IMR-90 (cell line): Measurements from ENCODE around the gene RELCH. TPM values are rescaled to one million over a fixed set of nuclear protein-coding genes. Genes with fewer than 3 reads are reported as not detected.

ENCODE experiments used
- ATAC-seq: fragments of 200-7000 bp; cut with Tn5 transposase; 2 replicates; pipeline ENCODE4 v1.9.1; 2020; ENCODE audit warnings: low read depth, mild to moderate bottlenecking, moderate library complexity
- BruUV-seq: library from RNA; stranded (reverse); fragments of 400-500 nt; replicated peaks from 2 replicates; lab custom pipeline; 2021; lab: Mats Ljungman, UMichigan
- CTCF ChIA-PET: fragments of 300-600 bp; formaldehyde crosslinking; extraction: SDS; loops from one replicate; lab custom pipeline; 2021; ENCODE audit warnings: antibody characterized with exemption; lab: Yijun Ruan, JAX
- POLR2A ChIA-PET: fragments of 300-600 bp; sonication (Branson Sonifier 250); formaldehyde crosslinking; loops from one replicate; lab custom pipeline; 2022; ENCODE audit warnings: antibody characterized with exemption; ENCODE audit not compliant: unreplicated experiment; lab: Charles Lee
- DNase-seq: peaks from one replicate; pipeline ENCODE4 v3.0.0; 2013
- H2AFZ ChIP-seq: replicated peaks from 2 replicates; pipeline ENCODE3; 2013; ENCODE audit warnings: low read length, mild to moderate bottlenecking; ENCODE audit not compliant: poor library complexity
- H2AK5ac ChIP-seq: 2 replicates; pipeline ENCODE4 v1.6.1; 2013; ENCODE audit warnings: low read depth, low read length, inconsistent platforms
- H2AK9ac ChIP-seq: replicated peaks from 2 replicates; pipeline ENCODE3; 2013; ENCODE audit warnings: mild to moderate bottlenecking, low read depth, low read length, moderate library complexity; ENCODE audit not compliant: poor library complexity
- H2BK120ac ChIP-seq: 2 replicates; pipeline ENCODE4 v1.6.1; 2013; ENCODE audit warnings: low read depth, low read length, inconsistent platforms
- H2BK15ac ChIP-seq: 3 replicates; pipeline ENCODE4 v1.6.1; 2013; ENCODE audit warnings: low read depth, low read length, inconsistent platforms
- H2BK20ac ChIP-seq: 2 replicates; pipeline ENCODE4 v1.6.1; 2013; ENCODE audit warnings: low read depth, mild to moderate bottlenecking, inconsistent platforms, low read length, moderate library complexity
- H2BK5ac ChIP-seq: 2 replicates; pipeline ENCODE4 v1.6.1; 2013; ENCODE audit warnings: mild to moderate bottlenecking, low read depth, low read length, inconsistent platforms; ENCODE audit not compliant: poor library complexity, severe bottlenecking
- H3K14ac ChIP-seq: replicated peaks from 2 replicates; pipeline ENCODE4 v1.6.1; 2013; ENCODE audit warnings: low read depth, low read length, inconsistent platforms
- H3K18ac ChIP-seq: 2 replicates; pipeline ENCODE4 v1.6.1; 2013; ENCODE audit warnings: low read depth, low read length, control low read depth
- H3K23ac ChIP-seq: 2 replicates; pipeline ENCODE4 v1.6.1; 2013; ENCODE audit warnings: low read depth, low read length, inconsistent platforms
- H3K27ac ChIP-seq: 2 replicates; pipeline ENCODE4 v1.5.1; 2013; ENCODE audit warnings: mild to moderate bottlenecking, control low read depth, low read length; ENCODE audit not compliant: insufficient read depth
- H3K27me3 ChIP-seq: 2 replicates; pipeline ENCODE4 v1.6.1; 2013; ENCODE audit warnings: low read length; ENCODE audit not compliant: control insufficient read depth, insufficient read depth
- H3K36me3 ChIP-seq: 2 replicates; pipeline ENCODE4 v1.6.1; 2013; ENCODE audit warnings: low read length, mixed read lengths; ENCODE audit not compliant: control insufficient read depth, insufficient read depth
- H3K4ac ChIP-seq: 2 replicates; pipeline ENCODE4 v1.6.1; 2013; ENCODE audit warnings: low read depth, low read length, inconsistent platforms
- H3K4me1 ChIP-seq: 2 replicates; pipeline ENCODE4 v1.6.1; 2013; ENCODE audit warnings: low read length, mixed read lengths; ENCODE audit not compliant: control insufficient read depth, insufficient read depth
- H3K4me2 ChIP-seq: 2 replicates; pipeline ENCODE4 v1.6.1; 2013; ENCODE audit warnings: low read depth, mild to moderate bottlenecking, control low read depth, low read length, moderate library complexity
- H3K4me3 ChIP-seq: 2 replicates; pipeline ENCODE4 v1.5.1; 2013; ENCODE audit warnings: low read depth, mild to moderate bottlenecking, control low read depth, low read length, moderate library complexity; ENCODE audit not compliant: insufficient read depth
- H3K56ac ChIP-seq: 2 replicates; pipeline ENCODE4 v1.6.1; 2013; ENCODE audit warnings: low read length, inconsistent platforms; ENCODE audit not compliant: insufficient read depth; ENCODE audit errors: extremely low read depth
- H3K79me1 ChIP-seq, 2 experiments: 2 replicates each; pipeline ENCODE4 v1.6.1; 2013; ENCODE audit warnings: low read length in 2 of 2, inconsistent platforms in 1 of 2, low read depth in 1 of 2
- H3K9ac ChIP-seq: 2 replicates; pipeline ENCODE4 v1.6.1; 2013; ENCODE audit warnings: low read depth, low read length, control low read depth
- H3K9me1 ChIP-seq: 2 replicates; pipeline ENCODE4 v1.6.1; 2013; ENCODE audit warnings: low read length, inconsistent platforms; ENCODE audit not compliant: insufficient read depth
- H3K9me3 ChIP-seq: 2 replicates; pipeline ENCODE4 v1.6.1; 2013; ENCODE audit warnings: low read length; ENCODE audit not compliant: control insufficient read depth, insufficient read depth
- H4K20me1 ChIP-seq: 2 replicates; pipeline ENCODE4 v1.6.1; 2013; ENCODE audit warnings: low read length, inconsistent platforms; ENCODE audit not compliant: insufficient read depth
- H4K5ac ChIP-seq: 2 replicates; pipeline ENCODE4 v1.6.1; 2013; ENCODE audit warnings: mild to moderate bottlenecking, low read depth, low read length, control low read depth
- H4K8ac ChIP-seq, 2 experiments: 2 replicates each; pipeline ENCODE4 v1.6.1; 2013; ENCODE audit warnings: low read depth in 2 of 2, low read length in 2 of 2, control low read depth in 1 of 2, inconsistent platforms in 1 of 2
- H4K91ac ChIP-seq: 2 replicates; pipeline ENCODE4 v1.6.1; 2013; ENCODE audit warnings: low read depth, low read length, inconsistent platforms; ENCODE audit not compliant: insufficient read depth
- BHLHE40 ChIP-seq: fragments of 150-350 bp; IDR thresholded peaks from 2 replicates; pipeline ENCODE4 v1.6.1; 2016; ENCODE audit warnings: mild to moderate bottlenecking, low read depth, low read length
- CEBPB ChIP-seq: IDR thresholded peaks from 2 replicates; pipeline ENCODE4 v1.6.1; 2012; ENCODE audit warnings: low read depth, low read length, improper control_type of control experiment
- CHD1 ChIP-seq: IDR thresholded peaks from 2 replicates; pipeline ENCODE4 v1.6.1; 2012; ENCODE audit warnings: low read depth, low read length, improper control_type of control experiment
- CTCF ChIP-seq: conservative IDR thresholded peaks from 2 replicates; pipeline ENCODE4 v1.5.1; 2012; ENCODE audit warnings: mild to moderate bottlenecking, low read depth, low read length, improper control_type of control experiment
- ELK1 ChIP-seq: fragments of 150-350 bp; IDR thresholded peaks from 2 replicates; pipeline ENCODE4 v1.6.1; 2016; ENCODE audit warnings: low read depth, mild to moderate bottlenecking, low read length, moderate library complexity, borderline replicate concordance
- FOS ChIP-seq: fragments of 150-350 bp; IDR thresholded peaks from 2 replicates; pipeline ENCODE4 v1.6.1; 2016; ENCODE audit warnings: low read depth, low read length
- MAZ ChIP-seq: IDR thresholded peaks from 2 replicates; pipeline ENCODE4 v1.6.1; 2012; ENCODE audit warnings: low read depth, mild to moderate bottlenecking, low read length, improper control_type of control experiment, moderate library complexity, borderline replicate concordance
- MXI1 ChIP-seq: IDR thresholded peaks from 2 replicates; pipeline ENCODE4 v1.6.1; 2012; ENCODE audit warnings: low read depth, mild to moderate bottlenecking, low read length, moderate library complexity, borderline replicate concordance
- NFE2L2 ChIP-seq: fragments of 150-350 bp; IDR thresholded peaks from 2 replicates; pipeline ENCODE4 v1.6.1; 2016; ENCODE audit warnings: low read depth, mild to moderate bottlenecking, low read length
- POLR2A ChIP-seq: IDR thresholded peaks from 2 replicates; pipeline ENCODE4 v1.6.1; 2012; ENCODE audit warnings: mild to moderate bottlenecking, low read depth, low read length
- RAD21 ChIP-seq: IDR thresholded peaks from 2 replicates; pipeline ENCODE4 v1.6.1; 2012; ENCODE audit warnings: low read length, improper control_type of control experiment
- RCOR1 ChIP-seq: IDR thresholded peaks from 2 replicates; pipeline ENCODE4 v1.6.1; 2012; ENCODE audit warnings: mild to moderate bottlenecking, low read length, improper control_type of control experiment; ENCODE audit not compliant: insufficient replicate concordance
- SMC3 ChIP-seq: fragments of 150-350 bp; IDR thresholded peaks from 2 replicates; pipeline ENCODE4 v1.6.1; 2016; ENCODE audit warnings: low read depth, mild to moderate bottlenecking, antibody characterized with exemption, low read length, moderate library complexity
- USF2 ChIP-seq: fragments of 150-350 bp; IDR thresholded peaks from 2 replicates; pipeline ENCODE4 v1.6.1; 2017; ENCODE audit warnings: mild to moderate bottlenecking, antibody characterized with exemption, low read length, low read depth
- WGBS, 2 experiments: methylation state at CpG; one replicate each; pipeline versions ENCODE4 v1.1.5 to v1.1.7; 2013; ENCODE audit warnings: missing lambda C conversion rate in 2 of 2; ENCODE audit not compliant: insufficient read length in 1 of 2; ENCODE audit errors: extremely low coverage in 2 of 2; 5-methylcytosine and 5-hydroxymethylcytosine counted together
- dilution Hi-C: fragments of 300-500 bp; cut with HindIII; formaldehyde crosslinking; loops from one replicate; pipeline ENCODE4 v1.14.3; 2018; ENCODE audit warnings: low sequenced_read_pairs; ENCODE audit not compliant: unreplicated experiment
- in situ Hi-C: fragments of 300-500 bp; cut with MboI; formaldehyde crosslinking; loops from 3 replicates; pipeline ENCODE4 v1.14.3; 2019; ENCODE audit warnings: low sequenced_read_pairs, inconsistent platforms, mixed read lengths
- intact Hi-C: fragments of 100-400 bp; cut with micrococcal nuclease; formaldehyde crosslinking; loops from 2 replicates; pipeline ENCODE4 v1.10.0; 2022
- polyA plus RNA-seq, 3 experiments: library from polyadenylated mRNA; depleted of rRNA; stranded (reverse); fragments of >200 nt; gene quantifications; 2 replicates each; pipeline ENCODE4 v1.2.3, GENCODE V29; 2012; ENCODE audit warnings: low replicate concordance in 1 of 3
- total RNA-seq: library from RNA; depleted of rRNA; stranded (reverse); fragments of >200 nt; gene quantifications from 2 replicates; pipeline ENCODE4 v1.2.3, GENCODE V29; 2012

RELCH gene
- total and polyA plus RNA-seq, 2 of the 4 experiments (the other 2 are of a cell fraction): 14.4 to 52.5 TPM

- no peak overlapping the region for H3K4ac ChIP-seq
- H3K4me1 ChIP-seq: no peaks in the 10 kb centered on the region
- dilution Hi-C loops: no loop called here
- DNase-seq: no peak
- no peak overlapping the region for H2BK5ac ChIP-seq
- no peak overlapping the region for H3K9ac ChIP-seq
- no peak overlapping the region for H2BK15ac ChIP-seq
- no peak overlapping the region for H3K4me3 ChIP-seq
- ChIA-PET POLR2A (no interaction called here), CTCF (interaction anchor here (1.0 kb wide), 1 partner anchor 24 kb away, joined by 3 read pairs; no protein-coding TSS in a partner anchor)
- H3K27me3 ChIP-seq: peaks cover 39% of the 10 kb centered on the region
- no peak for ATAC-seq
- TF ChIP-seq SMC3 (no peak), CEBPB (no peak), RCOR1 (no peak), CHD1 (no peak), RAD21 (no peak), FOS (no peak), POLR2A (no peak), ELK1 (no peak), MAZ (no peak), MXI1 (no peak), CTCF (no peak), NFE2L2 (no peak), USF2 (no peak), BHLHE40 (no peak)
- H4K5ac ChIP-seq: no peak overlapping the region
- 100% methylated on average over 1 of the region's 7 CpGs; no CpG with 5 or more reads in 1 of the 2 experiments for WGBS, 2 experiments
- H4K20me1 ChIP-seq: no peaks in the 10 kb centered on the region
- H4K8ac ChIP-seq: no peak overlapping the region
- BruUV-seq: no TSS peak
- H4K91ac ChIP-seq: no peak overlapping the region
- no peak overlapping the region for H2AK5ac ChIP-seq
- intact Hi-C loops: no loop called here
- H3K79me1 ChIP-seq: no peaks in the 10 kb centered on the region
- no peak overlapping the region for H3K23ac ChIP-seq
- no peak overlapping the region for H2AFZ ChIP-seq
- no peak overlapping the region for H3K14ac ChIP-seq
- no peak overlapping the region for H2BK120ac ChIP-seq
- H3K4me2 ChIP-seq: no peak overlapping the region
- no peak overlapping the region for H2AK9ac ChIP-seq
- H3K27ac ChIP-seq: no peak overlapping the region
- H3K9me1 ChIP-seq: no peaks in the 10 kb centered on the region
- H2BK20ac ChIP-seq: no peak overlapping the region
- H3K36me3 ChIP-seq: no peaks in the 10 kb centered on the region
- no peaks in the 10 kb centered on the region for H3K9me3 ChIP-seq
- no peak overlapping the region for H3K18ac ChIP-seq
- no peak overlapping the region for H3K56ac ChIP-seq
- in situ Hi-C loops: no loop called here
These were observed 159.5 kb downstream of the RELCH start for GRCh38 chr18:62346333-62347088.
